PFSK-1 (cell line): ENCODE data around the gene TRPV5.

ENCODE experiments used
- FOXP2 ChIP-seq: optimal IDR thresholded peaks from 2 replicates; pipeline ENCODE3; 2011; ENCODE audit warnings: borderline replicate concordance, control low read depth, inconsistent platforms; ENCODE audit not compliant: insufficient read depth; ENCODE audit errors: extremely low read length, extremely low read depth
- POLR2AphosphoS5 ChIP-seq: IDR thresholded peaks from 2 replicates; pipeline ENCODE4 v1.6.1; 2012; ENCODE audit warnings: low read depth, mild to moderate bottlenecking, control low read depth, low read length, moderate library complexity
- REST ChIP-seq, 2 experiments: IDR thresholded peaks; 2 replicates each; pipeline versions ENCODE4 v1.6.1 to v1.8.0; 2011 to 2012; ENCODE audit warnings: low read depth in 2 of 2, low read length in 2 of 2, control low read depth in 1 of 2, inconsistent platforms in 1 of 2, mild to moderate bottlenecking in 1 of 2, moderate library complexity in 1 of 2; ENCODE audit not compliant: insufficient read depth in 1 of 2
- SIN3A ChIP-seq: IDR thresholded peaks from 2 replicates; pipeline ENCODE4 v1.6.1; 2012; ENCODE audit warnings: mild to moderate bottlenecking, low read length, moderate library complexity, borderline replicate concordance; ENCODE audit not compliant: insufficient read depth
- TAF1 ChIP-seq: IDR thresholded peaks from 2 replicates; pipeline ENCODE4 v1.6.1; 2012; ENCODE audit warnings: low read length, control low read depth, borderline replicate concordance; ENCODE audit not compliant: insufficient read depth

TRPV5 gene

GRCh38 chr7:142870147-142870559, 63.4 kb downstream of the TRPV5 start:
- TF ChIP-seq FOXP2, result no peak
- TF ChIP-seq REST (IDR thresholded peaks at IDR 0.05; ENCODE audit: insufficient read depth in 1 of 2, low read depth in 2 of 2, low read length in 2 of 2), result no peak
- no peak for TF ChIP-seq TAF1
- TF ChIP-seq POLR2AphosphoS5, result no peak
- TF ChIP-seq SIN3A, result no peak

GRCh38 chr7:142869434-142869833, 64.1 kb downstream of the TRPV5 start:
- TF ChIP-seq TAF1 (no peak), SIN3A (no peak), FOXP2 (no peak), REST (IDR thresholded peaks at IDR 0.05; ENCODE audit: insufficient read depth in 1 of 2, low read depth in 2 of 2, low read length in 2 of 2) (no peak), POLR2AphosphoS5 (no peak)

- TF ChIP-seq POLR2AphosphoS5 (no peak), TAF1 (no peak), SIN3A (no peak), REST (IDR thresholded peaks at IDR 0.05; ENCODE audit: insufficient read depth in 1 of 2, low read depth in 2 of 2, low read length in 2 of 2) (no peak), FOXP2 (no peak)
These were observed 64.5 kb downstream of the TRPV5 start for GRCh38 chr7:142868986-142869415.

GRCh38 chr7:142868188-142868985, 65.2 kb downstream of the TRPV5 start:
- TF ChIP-seq TAF1 (no peak), FOXP2 (no peak), SIN3A (no peak), POLR2AphosphoS5 (no peak), REST (IDR thresholded peaks at IDR 0.05; ENCODE audit: insufficient read depth in 1 of 2, low read depth in 2 of 2, low read length in 2 of 2) (no peak)
